GM21515 (cell line): Measurements from ENCODE around the gene APCDD1L.

Experiments used
- ATAC-seq: cut with Tn5 transposase; IDR thresholded peaks from one replicate; pipeline ENCODE4 v1.9.1; 2021; ENCODE audit not compliant: unreplicated experiment

Gene APCDD1L

DNA sequence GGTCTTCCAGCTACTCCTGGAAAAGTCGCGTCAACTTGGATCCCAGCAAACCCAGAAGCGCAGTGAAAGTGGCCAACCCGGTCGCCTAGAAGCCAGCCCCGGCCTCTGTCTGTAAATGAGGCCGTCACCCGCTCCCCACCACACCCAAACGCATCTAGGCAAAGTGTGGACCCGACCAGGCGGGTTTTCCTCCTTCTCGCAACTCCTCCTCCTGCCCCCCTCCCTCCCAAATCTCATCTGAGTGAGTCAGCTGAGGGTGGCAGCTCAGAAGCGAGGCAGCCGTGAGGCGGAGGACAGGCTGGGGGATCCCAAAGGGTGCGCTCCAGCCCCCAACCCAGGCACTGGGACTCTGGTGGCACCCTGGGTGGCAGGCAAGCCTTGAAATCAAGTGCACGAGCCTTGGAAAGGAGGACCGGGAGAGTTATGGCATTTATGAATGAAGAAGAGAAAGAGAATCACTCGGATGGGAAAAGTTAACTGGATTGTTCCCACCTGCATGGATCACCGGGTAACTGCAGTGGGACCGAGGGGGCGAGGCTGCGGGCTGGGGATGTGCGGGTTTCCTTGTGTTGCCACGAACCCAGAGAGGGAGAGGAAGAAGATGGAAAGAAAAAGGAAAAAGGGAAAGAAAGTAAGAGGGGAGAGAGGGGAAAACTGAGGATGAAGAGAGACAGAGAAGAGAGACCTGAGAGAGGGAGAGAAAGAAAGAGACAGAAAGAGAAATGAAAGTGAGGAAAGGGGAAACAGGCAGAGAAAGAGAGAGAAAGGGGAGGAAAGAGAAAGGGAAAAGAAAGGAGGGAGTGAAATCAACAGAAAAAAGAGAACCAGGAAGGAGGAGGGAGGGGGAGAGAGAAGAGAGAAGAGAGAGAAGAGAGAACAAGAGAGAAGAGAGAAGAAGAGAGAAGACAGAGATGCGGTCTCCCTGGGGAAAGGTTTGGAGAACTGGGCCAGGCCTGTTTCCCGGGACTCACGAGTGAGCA, at the start of gene APCDD1L:
APCDD1L (minus strand) TSS at position 167 of the 980 bp plus-strand sequence. CDS start 692 bp downstream, outside the sequence.
- ATAC-seq: no peak

DNA sequence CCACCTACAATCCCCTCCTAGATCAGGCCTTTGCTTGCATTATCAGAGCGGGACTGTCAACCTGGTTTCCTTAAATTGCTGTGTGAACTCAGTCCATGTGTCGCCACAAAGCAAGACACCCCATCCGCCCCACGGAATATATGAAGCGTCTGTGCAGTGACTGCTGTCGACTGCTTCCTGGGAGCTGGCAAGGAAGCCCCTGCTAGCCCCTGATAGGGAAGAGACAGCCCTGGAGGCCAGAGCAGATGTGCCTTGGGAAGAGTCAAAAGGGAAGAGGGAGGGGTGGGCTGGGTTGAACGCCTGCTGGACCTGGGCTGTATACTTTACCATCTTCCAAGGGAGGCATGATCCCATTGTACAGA, 44.1 kb upstream of the APCDD1L start:
- no peak for ATAC-seq

DNA sequence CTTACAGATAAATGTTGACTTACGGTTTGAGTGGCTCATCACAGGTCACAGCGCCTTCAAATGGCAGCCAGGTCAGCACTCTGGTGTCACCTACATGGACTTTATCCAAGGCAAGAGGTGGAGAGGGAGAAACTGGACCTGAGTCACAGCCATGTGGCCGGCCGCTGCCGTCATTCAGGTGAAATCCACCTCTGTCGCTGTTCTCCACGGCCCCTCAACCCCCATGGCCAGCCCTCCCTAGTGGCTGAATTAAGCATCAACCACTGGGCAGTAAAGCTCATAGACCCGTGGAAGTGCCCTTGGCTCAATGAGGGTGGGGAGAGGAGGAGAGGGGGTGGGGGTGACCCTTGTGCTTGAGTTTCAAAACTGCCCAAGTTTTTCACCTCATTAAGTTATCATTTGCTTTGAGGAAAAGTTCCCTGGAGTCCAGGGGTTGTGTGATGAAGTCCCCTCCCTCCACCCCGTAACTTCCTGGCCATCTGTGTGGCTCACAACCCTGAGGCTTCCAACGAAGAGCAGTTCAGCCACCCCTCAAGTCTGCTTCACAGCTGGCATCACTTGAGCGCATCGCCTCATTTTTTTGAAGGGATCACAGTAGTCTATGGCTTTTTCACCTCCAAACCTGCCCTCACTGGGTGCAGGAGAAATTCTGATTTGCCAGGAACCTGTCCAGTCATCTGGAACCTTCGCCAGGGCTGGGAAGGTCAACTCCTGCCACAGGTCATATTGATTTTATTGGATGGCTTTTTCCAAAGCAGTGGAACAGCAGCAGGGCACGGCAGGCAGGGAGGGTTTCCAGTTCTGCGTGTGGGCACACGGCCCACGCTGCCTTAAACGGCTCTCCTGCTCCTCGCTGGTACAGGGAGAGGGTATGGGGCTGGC, 43.5 kb upstream of the APCDD1L start:
- no peak for ATAC-seq

DNA sequence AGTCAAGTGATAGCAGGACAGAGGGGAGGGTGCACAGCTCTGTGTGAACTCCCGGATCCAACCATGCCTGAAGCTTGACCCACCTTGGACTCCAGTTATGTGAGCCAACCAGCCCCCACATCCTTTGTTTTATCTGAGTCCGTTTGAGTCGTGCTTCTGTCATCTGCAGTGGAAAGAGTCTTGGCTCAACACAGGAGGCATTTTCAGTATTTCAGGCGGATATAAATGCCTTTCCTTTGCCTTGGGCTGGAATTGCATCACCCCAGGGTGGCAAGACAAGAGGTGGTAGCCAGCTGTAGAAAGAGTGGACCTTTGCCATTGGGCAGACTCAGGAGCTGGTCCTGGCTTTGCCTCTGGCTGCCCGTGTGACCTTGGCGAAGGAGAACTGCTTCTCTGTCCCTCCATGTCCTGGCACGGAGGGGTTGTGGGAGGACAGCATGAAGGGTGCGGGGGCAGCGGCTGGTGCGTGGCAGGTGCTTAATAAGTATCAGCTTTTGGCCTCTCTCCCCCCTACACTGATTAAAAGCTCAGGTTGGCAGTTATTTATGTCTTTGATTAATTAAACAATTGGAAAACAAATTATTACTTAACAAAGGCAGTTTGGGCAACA, 42.6 kb upstream of the APCDD1L start:
- ATAC-seq: no peak

DNA sequence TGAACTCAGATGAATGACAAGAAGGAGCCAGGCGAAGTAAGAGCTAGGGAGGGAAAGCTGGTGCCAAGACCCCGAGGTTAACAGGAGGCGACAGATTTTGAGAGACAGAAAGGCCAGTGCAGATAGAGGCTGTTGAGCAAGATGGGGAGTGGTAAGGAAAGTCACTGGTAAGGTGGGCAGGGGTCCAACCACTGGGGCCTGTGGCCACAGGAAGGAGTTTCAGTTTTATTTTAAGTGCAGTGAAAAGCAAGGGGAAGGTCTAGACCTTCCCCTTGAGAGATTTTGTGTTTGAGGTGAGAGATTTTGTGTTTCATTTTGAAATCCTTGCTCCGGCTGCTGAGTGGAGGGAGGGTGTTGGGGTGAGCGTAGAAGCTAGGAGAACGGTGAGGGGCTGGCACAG, 41.8 kb upstream of the APCDD1L start:
- ATAC-seq: no peak

DNA sequence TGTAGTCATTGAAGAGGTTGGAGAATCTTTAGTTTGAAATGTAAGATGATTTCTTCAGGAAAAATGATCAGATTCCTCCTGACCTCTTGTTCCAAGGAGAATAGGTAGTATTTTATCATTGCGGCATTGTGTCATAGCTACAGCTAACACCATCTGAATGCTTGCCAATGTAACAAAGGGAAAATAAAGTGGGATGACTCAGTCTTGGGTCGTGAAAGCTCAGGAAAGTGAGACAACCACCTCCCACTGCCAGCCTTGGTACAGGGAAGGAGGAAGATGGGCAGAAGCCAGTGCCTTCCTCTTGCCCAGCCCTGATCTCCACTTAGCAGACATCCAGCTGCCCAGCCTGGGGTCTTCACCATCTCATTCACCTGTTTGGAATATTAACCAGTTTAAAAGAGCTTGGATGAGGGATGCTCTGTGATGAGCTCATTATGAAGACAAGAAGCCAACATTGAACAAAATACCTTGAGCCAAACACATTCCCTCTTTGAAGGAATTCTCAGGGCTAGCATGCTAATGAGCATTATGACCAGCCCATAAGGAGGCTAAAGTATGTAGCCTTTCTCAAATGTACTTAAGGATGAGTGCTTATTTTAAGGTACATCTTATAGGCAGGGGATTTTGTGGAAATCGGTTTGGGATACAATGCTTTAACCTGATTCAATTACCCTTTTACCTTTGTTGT, 40.0 kb upstream of the APCDD1L start:
- no peak for ATAC-seq

DNA sequence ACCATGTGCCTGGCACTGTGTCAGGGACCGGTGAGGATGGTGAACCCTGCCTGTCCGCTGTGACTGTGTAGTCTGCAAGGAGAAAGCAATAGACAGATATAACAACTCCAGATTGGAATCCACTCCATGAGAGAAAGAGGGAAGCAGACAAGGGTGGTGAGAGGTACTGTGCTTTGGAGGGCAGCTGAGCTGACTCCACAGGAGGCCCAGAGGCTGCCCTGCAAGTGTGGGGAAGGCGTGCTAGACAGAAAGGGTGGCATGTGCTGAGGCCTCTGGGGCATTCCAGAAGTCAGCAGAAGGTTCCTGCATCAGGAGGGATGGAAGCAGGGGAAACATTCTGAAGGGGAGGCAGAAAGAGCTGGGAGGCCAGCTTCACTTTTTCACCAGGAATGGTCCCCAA, 39.3 kb upstream of the APCDD1L start:
- no peak for ATAC-seq

DNA sequence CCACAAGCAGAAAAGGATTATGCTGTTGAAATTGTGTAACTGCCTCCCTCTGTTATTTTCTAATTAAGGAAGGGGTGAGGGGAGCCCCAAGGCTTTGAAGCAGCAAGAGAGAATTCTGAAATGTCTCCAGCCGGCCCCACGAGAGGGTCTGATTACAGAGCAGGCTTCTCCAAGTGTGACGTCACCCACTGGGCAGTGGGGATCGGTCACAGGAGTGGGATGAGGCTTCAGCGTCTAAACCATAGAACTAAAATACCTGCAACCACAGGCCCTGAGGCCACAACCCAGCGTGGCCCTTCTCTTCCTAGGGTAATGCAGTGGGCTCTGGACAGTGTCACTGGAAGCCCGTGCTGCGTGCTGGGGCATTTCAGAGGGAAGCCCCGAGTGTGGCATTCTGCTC, 38.6 kb upstream of the APCDD1L start:
- ATAC-seq: no peak

DNA sequence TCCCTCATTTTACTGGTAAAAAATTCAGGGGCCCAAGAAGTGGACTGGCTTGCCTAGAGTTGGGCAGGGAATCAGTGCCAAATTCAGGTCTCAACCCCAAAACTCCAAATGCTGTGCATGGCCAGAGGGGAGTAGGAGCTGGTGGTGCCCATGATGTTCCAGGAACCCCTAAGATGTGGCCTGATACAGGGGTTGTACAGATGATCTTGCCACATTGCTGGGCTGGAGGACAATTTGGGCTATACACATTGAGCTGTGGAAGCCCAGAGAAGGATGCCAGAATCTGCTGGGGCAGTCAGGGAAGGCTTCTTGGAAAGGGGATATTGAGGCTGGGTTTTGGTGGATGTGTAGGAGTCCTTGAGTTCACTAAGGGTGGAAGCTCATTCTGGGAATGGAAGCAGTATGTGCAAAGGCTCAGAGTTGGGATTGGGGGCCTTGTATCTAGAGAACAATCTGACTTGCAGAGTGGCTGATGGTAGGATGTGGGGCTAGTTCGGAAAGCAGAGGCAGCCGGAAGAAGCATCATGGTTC, 38.0 kb upstream of the APCDD1L start:
- no peak for ATAC-seq

DNA sequence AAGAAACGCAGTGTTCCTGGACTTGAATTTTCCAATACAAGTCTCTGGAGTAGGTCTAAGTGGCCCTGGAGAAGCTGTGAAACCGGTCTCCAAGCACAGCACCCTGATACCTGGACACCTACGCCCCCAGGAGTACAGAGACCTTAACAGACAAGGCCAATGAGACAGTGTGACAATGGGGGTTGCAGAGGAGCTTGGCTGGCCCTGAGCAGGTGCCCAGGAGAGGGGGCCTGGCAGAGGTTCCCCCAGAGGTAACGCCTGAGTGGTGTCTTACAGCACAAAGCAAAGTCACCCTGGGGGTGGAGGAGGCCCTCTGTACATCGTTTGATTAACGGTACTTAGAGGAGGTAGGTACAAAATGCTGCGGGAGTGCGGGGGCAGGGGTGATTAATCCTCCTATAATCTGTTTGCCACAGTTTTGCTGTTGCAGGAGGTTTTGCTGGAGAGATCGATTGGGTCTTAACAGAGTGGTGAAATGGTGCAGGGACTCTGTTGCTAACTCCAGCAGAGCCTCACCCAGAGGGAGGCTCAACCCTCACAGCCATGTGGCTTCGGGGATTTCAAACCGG, 37.3 kb upstream of the APCDD1L start:
- ATAC-seq: no peak

DNA sequence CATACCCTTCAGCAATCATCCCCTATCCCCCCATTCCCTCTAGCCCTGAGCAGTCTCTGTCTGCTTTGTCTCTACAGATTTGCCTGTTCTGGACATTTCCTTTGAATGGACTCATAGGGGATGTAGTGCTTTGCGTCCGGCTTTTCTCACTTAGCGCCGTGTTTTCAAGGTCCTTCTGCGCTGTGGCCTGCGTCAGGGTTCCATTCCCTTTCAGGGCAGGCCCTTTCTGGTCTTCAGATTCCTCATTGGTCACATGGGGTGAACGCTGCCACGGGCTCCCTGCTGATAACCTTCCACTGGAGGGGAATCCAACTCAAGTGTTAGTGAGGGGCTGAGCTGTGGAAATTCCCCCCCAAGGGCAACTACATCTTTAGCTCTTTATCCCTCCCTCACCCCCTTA, 36.4 kb upstream of the APCDD1L start:
- no peak for ATAC-seq

DNA sequence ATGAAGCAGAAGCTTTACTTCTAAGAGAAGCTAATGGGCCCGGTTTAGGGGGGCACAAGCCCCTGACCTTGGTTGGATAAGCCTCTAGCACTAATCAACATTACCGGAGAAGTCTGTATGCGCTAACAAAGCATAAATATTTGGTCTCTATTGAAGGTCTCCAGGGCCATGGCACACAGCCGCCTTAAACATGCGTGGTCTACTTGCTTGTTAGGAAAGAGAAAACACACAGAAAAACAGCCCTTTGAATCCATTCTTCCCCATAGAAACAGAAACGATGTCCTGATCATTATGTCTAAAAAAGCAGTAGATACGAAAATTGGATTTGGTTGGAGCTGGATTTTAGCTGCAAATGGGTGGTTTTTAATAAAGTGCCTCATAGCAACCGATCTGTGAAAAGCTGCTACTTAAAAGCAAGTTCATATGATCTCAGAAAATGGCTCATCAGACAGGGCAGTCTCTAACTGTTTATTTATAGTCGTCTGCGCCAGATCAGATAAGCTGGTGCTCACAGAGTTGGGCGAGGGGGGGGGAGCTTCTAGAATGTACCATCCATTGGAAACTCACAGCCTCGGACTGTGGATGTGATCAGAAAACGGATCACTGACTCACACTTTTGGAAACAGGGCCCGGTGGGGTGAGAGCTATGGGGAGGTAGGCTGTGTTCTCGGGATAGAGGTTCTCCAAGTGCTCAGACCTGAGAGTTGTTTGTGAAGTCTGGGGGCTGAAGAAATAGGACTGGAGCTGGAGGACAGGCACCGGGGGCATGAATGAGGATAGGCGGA, 35.3 kb upstream of the APCDD1L start:
- ATAC-seq: no peak

DNA sequence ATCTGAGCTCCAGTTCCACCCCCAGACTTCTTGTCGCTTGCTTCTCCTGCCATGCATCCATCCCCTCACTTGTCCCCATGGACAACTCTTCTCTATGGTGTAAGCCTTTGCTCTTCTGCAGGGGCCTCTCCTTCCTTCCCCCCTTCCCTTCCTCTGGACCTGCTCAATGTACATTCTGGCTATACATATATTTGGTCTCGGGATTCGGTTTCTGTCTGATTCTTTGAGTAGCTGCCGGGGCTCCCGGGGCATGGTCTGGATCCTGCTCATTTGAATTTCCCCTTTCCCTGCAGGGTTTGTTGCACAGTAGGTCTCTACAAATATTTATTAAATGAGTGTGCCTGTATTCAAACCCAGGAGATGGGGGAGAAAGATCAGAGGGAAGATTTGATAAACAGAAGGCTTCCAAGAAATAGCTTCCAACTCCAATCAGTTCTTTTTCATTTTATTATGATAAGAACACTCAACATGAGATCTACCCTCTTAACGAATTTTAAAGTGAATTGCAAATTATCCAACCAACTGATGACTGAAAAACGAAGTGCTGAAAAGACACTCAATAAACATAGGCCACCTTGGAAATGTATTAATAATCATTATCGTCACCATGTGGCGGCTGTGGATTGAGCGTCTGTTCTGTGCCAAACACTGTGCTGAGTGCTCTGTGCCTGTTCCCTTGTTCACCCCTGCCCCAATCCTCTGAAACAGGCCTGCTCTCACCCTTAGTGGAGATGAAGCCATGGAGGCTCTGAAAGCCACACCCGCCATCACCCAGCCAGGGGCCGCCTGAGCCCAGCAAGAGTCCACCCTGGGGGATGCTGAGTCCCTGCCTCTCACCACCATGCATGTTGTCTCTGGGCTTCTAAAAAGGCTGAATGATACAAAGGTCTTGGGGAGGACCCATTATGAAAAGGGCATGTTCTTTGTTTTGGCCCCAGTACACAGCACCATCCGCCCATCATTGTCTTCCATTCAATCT, 34.3 kb upstream of the APCDD1L start:
- no peak for ATAC-seq

DNA sequence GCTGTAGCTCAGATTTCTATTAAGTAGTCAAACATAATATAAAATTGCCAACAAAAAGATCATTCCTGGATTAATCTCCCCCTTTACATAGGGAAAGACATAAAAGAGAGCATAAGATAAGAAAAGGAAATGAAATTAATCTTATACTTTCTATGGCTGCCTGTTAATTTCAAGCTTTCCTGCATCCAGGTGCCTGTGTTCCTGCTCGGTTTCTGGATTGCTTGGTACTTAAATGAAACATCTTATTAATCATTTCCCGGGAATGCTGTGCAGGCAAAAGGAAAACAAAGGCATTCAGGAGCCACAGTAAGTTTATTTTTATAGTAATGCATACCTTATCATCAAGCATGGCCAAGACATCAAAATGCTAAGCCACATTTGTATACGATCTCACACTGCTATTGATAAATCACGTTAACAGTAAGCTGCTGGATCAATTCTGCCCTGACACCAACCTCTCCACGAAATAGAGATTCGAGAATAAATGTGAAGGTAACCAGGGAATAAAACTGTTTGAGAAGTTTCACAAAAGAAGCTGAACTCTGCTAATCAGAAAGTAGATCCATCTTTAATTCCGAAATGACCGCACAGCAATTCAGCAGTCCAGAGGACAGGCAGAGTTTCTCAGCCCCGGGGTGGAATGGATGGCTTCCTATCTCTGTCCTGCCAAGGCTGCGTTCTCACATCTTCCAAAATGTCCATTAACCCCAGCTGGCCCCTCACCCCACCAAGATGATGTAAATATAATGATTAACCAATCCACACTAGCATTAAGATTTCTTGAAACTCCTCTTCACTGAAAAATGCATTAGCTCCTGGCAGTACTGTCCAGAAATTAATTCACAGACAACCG, 32.6 kb upstream of the APCDD1L start:
- no peak for ATAC-seq

DNA sequence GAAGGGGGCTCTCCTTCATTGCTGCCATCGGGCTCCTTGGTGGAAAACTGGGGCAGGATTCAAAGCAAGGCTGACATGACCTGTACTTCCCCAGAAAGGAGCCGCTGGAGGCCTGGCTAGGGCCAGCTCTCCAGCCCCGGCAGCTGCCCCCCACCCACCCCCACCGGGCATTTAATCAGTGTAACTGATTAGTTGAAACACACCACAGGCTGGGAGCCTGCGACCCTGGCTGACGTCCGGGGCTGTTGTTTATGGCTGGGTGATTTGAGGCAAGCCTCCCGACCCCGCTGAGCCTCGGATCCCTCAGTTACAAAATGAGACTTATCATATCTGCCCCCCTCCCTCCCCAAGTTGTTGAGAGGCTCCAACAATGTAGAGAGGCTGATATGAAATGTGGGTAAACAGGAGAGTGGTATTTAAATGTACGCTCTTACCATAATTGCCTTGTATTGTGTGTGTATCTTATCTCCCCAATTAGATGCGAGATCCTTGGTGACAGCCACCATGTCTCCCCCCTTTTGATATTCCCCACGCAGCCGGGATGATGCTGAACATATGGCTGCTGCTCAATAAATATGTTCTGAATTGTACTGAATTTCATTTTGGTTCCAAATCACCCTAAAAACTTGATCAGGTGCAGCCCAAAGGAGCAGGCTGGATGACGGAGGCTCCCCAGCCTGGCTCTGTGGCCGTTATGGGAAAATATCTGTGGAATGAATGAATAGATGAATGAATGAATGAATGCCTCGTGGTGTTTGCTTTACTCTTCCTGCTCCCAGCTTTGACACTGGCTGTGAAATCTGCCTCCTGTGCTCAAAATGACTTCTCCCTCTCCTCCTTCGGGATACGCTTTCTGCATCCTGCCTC, 31.8 kb upstream of the APCDD1L start:
- no peak for ATAC-seq

DNA sequence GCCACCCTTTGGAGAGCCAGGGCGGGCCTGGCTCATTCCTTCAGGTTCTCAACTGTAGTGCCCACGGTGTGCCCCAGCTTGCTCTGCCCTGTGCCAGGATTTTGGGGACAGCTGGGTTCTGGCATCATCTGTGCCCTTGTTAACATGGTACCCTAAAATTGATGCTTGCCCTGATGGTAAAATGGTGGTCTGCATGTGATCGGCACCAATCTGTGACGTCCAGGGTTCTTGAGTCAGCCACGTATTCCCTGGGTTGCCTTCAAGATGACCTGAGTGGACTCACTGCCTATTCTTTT, 31.2 kb upstream of the APCDD1L start:
- ATAC-seq: no peak
